ENCODE results near the gene GMDS. TPM values are rescaled to one million over a fixed set of nuclear protein-coding genes. Genes with fewer than 3 reads are reported as not detected.

Gene GMDS
- total RNA-seq, 1 donor from 2014 or later = 27.0 TPM

DNA sequence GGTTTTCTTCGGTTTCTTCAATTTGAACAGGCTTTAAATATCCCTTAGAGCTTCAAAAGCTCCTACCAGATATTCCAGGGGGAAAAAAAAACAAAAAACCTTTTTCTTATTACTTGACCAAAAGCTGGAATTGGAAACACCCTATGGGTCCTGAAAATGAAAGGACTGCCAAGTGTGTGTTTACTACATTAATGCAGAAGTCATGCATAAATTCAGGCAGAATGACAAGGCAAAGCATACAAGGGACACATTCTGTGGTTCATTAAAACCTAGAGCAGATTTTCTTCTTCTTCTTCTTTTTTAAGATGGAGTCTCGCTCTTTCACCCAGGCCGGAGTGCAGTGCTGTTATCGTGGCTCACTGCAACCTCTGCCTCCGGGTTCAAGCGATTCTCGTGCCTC, 119.1 kb downstream of the GMDS start:
- DNase-seq (ENCODE audit: low read depth) = no peak
- no peaks in the 10 kb centered on the region for H3K27me3 ChIP-seq (ENCODE audit: control insufficient read depth, insufficient read depth, low read length)
- no peak for TF ChIP-seq CTCF (IDR thresholded peaks at IDR 0.05; ENCODE audit: insufficient read depth, low read length, poor library complexity, severe bottlenecking)
- H3K4me3 ChIP-seq (ENCODE audit: low read depth, low read length) = no peak overlapping the region
- H3K36me3 ChIP-seq (ENCODE audit: control insufficient read depth, insufficient read depth, low read length) = no peaks in the 10 kb centered on the region

- Histone ChIP-seq H3K4me3 (ENCODE audit: low read depth, low read length) (no peak overlapping the region), H3K36me3 (ENCODE audit: control insufficient read depth, insufficient read depth, low read length) (no peaks in the 10 kb centered on the region), H3K27me3 (ENCODE audit: control insufficient read depth, insufficient read depth, low read length) (no peaks in the 10 kb centered on the region)
- no peak for TF ChIP-seq CTCF (IDR thresholded peaks at IDR 0.05; ENCODE audit: insufficient read depth, low read length, poor library complexity, severe bottlenecking)
- DNase-seq (ENCODE audit: low read depth) = no peak
Observed at GRCh38 chr6:2125158-2125557, 120.2 kb downstream of the GMDS start.

DNA sequence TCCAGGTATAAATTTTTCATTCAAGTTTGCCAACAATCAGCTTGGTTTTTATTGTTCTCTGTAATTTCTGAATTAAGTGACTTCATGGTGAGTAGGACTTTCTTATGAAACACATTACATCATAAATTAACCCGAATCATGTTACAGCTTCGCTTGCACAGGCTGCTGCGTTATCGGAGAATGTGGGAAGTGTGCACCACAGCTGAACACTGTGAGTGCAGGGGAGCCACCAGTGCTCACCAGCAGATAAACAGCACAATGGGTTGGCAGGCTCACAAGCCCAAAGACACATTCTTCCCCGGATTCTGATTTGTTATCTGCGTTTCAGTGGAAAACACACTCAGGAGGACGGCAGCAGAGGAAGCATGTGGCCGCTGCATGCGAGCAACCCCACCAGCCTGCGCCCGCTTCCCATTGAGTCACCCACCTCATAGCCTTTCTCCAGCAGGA, 121.1 kb downstream of the GMDS start:
- TF ChIP-seq CTCF (IDR thresholded peaks at IDR 0.05; ENCODE audit: insufficient read depth, low read length, poor library complexity, severe bottlenecking) = no peak
- Histone ChIP-seq H3K4me3 (ENCODE audit: low read depth, low read length) (no peak overlapping the region), H3K36me3 (ENCODE audit: control insufficient read depth, insufficient read depth, low read length) (no peaks in the 10 kb centered on the region), H3K27me3 (ENCODE audit: control insufficient read depth, insufficient read depth, low read length) (no peaks in the 10 kb centered on the region)
- DNase-seq (ENCODE audit: low read depth) = no peak

DNA sequence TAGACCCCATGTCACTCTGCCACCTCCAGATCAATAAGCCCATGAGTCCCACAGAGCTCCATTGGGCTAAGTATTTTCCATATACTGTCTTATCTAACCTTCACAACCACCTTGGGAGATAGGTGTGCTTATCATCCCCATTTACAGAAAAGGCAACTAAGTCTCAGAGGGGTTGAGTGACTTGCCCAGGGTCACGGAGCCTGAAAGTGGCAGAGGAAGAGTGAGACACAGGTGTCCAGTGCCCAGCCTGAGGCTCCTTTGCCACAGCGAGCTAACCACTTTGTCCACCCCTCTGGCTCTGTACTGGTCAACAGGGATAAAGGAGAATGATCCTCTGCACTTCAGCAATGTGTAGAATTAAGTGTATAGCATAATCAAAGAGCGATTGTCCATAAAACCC, 124.5 kb downstream of the GMDS start:
- DNase-seq (ENCODE audit: low read depth) = no peak
- no peak for TF ChIP-seq CTCF (IDR thresholded peaks at IDR 0.05; ENCODE audit: insufficient read depth, low read length, poor library complexity, severe bottlenecking)

DNA sequence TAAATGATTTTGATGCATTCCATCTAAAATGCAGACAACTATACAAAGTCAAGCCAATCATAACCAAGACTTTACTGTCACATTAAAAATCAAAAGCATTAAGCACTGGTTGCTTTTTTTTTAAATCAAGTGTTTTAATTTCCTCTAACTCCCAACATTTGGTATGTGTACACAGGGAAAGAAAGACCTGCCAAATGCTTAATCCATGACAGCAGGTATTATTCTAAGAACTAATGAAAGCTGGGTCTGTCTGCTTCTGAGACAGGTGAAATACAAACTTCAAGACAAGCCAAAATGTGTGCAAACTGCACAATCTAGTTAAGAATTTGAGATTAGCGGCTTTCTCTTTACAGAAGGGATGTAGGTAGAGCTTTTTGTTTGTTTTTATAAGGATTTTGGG, 126.1 kb downstream of the GMDS start:
- Histone ChIP-seq H3K27me3 (ENCODE audit: control insufficient read depth, insufficient read depth, low read length) (no peaks in the 10 kb centered on the region), H3K36me3 (ENCODE audit: control insufficient read depth, insufficient read depth, low read length) (no peaks in the 10 kb centered on the region), H3K4me3 (ENCODE audit: low read depth, low read length) (no peak overlapping the region)
- TF ChIP-seq CTCF (IDR thresholded peaks at IDR 0.05; ENCODE audit: insufficient read depth, low read length, poor library complexity, severe bottlenecking) = no peak
- no peak for DNase-seq (ENCODE audit: low read depth)

More for the DNA sequence above, 124.5 kb downstream of the GMDS start:
- Histone ChIP-seq H3K4me3 (ENCODE audit: low read depth, low read length) (no peak overlapping the region), H3K36me3 (ENCODE audit: control insufficient read depth, insufficient read depth, low read length) (no peaks in the 10 kb centered on the region), H3K27me3 (ENCODE audit: control insufficient read depth, insufficient read depth, low read length) (no peaks in the 10 kb centered on the region)

DNA sequence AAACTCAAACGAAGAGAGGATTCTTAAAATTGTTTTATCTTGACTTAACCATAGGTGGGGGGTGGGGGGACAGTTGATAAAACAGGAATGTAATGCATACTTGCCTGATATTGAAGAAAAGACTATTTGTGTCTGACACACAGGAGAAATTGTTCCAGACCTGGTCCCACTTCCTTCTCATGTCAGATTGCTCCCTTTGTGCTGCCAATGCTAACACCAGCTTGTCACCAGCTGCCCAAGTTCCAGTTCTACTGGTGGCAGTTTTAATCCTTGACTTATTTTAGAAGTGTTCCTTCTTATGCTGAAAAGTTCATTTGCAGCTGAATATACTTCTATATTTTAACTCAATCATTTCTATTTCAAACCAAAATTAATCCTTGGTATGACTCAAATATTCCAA, 127.3 kb downstream of the GMDS start:
- no peak for TF ChIP-seq CTCF (IDR thresholded peaks at IDR 0.05; ENCODE audit: insufficient read depth, low read length, poor library complexity, severe bottlenecking)
- Histone ChIP-seq H3K36me3 (ENCODE audit: control insufficient read depth, insufficient read depth, low read length) (no peaks in the 10 kb centered on the region), H3K27me3 (ENCODE audit: control insufficient read depth, insufficient read depth, low read length) (no peaks in the 10 kb centered on the region), H3K4me3 (ENCODE audit: low read depth, low read length) (no peak overlapping the region)
- no peak for DNase-seq (ENCODE audit: low read depth)

Measured in kidney epithelial cell (primary cell).